ENCODE data around the gene SPO11. TPM values are rescaled to one million over a fixed set of nuclear protein-coding genes. Genes with fewer than 3 reads are reported as not detected.

SPO11 gene
- total RNA-seq, 2 experiments from 2014 or later = not detected

GRCh38 chr20:57308451-57309271 lies 20.9 kb upstream of the SPO11 start:
- H3K9me3 ChIP-seq (ENCODE audit: control insufficient read depth in 1 of 2, insufficient read depth in 1 of 2, low read length in 2 of 2) = no peaks in the 10 kb centered on the region
- no peak overlapping the region for H3K4me3 Mint-ChIP-seq
- no peaks in the 10 kb centered on the region for H3K36me3 Mint-ChIP-seq (ENCODE audit: low read depth)
- H3K27ac Mint-ChIP-seq = no peak overlapping the region
- peaks cover 5 to 9% of the 10 kb centered on the region in 2 experiments for H3K27me3 ChIP-seq (ENCODE audit: control insufficient read depth in 1 of 2, insufficient read depth in 2 of 2, low read length in 2 of 2)
- ChIA-PET CTCF (no interaction called here), POLR2A (no interaction called here)
- H3K4me3 ChIP-seq (ENCODE audit: low read length) = no peak overlapping the region
- no peaks in the 10 kb centered on the region for H3K4me1 ChIP-seq (ENCODE audit: insufficient read depth, low read length)
- no peak for TF ChIP-seq CTCF (IDR thresholded peaks at IDR 0.05)
- no peaks in the 10 kb centered on the region for H3K4me1 Mint-ChIP-seq (ENCODE audit: low read depth)
- no peak for DNase-seq
- no peak for ATAC-seq (ENCODE audit: poor library complexity)
- intact Hi-C loops (cut with DNase I, micrococcal nuclease) = no loop called here
- H3K36me3 ChIP-seq (ENCODE audit: insufficient read depth, low read length) = no peaks in the 10 kb centered on the region
- H3K27ac ChIP-seq (ENCODE audit: low read depth in 1 of 2, low read length in 2 of 2) = no peak overlapping the region
- H3K27me3 Mint-ChIP-seq = peaks cover 33% of the 10 kb centered on the region
- no peaks in the 10 kb centered on the region for H3K9me3 Mint-ChIP-seq

GRCh38 chr20:57309544-57310115 lies 20.0 kb upstream of the SPO11 start:
- Mint-ChIP-seq H3K4me1 (ENCODE audit: low read depth) (no peaks in the 10 kb centered on the region), H3K27ac (no peak overlapping the region), H3K36me3 (ENCODE audit: low read depth) (no peaks in the 10 kb centered on the region), H3K27me3 (peaks cover 33% of the 10 kb centered on the region), H3K4me3 (no peak overlapping the region), H3K9me3 (no peaks in the 10 kb centered on the region)
- Histone ChIP-seq H3K27me3 (ENCODE audit: control insufficient read depth in 1 of 2, insufficient read depth in 2 of 2, low read length in 2 of 2) (peaks cover 5 to 9% of the 10 kb centered on the region in 2 experiments), H3K36me3 (ENCODE audit: insufficient read depth, low read length) (no peaks in the 10 kb centered on the region), H3K27ac (ENCODE audit: low read depth in 1 of 2, low read length in 2 of 2) (no peak overlapping the region), H3K4me3 (ENCODE audit: low read length) (no peak overlapping the region), H3K4me1 (ENCODE audit: insufficient read depth, low read length) (no peaks in the 10 kb centered on the region), H3K9me3 (ENCODE audit: control insufficient read depth in 1 of 2, insufficient read depth in 1 of 2, low read length in 2 of 2) (no peaks in the 10 kb centered on the region)
- DNase-seq (no peak), ATAC-seq (ENCODE audit: poor library complexity) (no peak)
- intact Hi-C loops (cut with DNase I, micrococcal nuclease) = no loop called here
- no peak for TF ChIP-seq CTCF (IDR thresholded peaks at IDR 0.05)
- ChIA-PET POLR2A (no interaction called here), CTCF (no interaction called here)

GRCh38 chr20:57310821-57311514 lies 18.6 kb upstream of the SPO11 start:
- DNase-seq (no peak), ATAC-seq (ENCODE audit: poor library complexity) (no peak)
- no peak overlapping the region for H3K27ac ChIP-seq (ENCODE audit: low read depth in 1 of 2, low read length in 2 of 2)
- intact Hi-C loops (cut with DNase I, micrococcal nuclease) = no loop called here
- no peaks in the 10 kb centered on the region for H3K9me3 ChIP-seq (ENCODE audit: control insufficient read depth in 1 of 2, insufficient read depth in 1 of 2, low read length in 2 of 2)
- Mint-ChIP-seq H3K9me3 (no peaks in the 10 kb centered on the region), H3K4me3 (no peak overlapping the region), H3K27me3 (peaks cover 37% of the 10 kb centered on the region), H3K27ac (no peak overlapping the region), H3K36me3 (ENCODE audit: low read depth) (no peaks in the 10 kb centered on the region), H3K4me1 (ENCODE audit: low read depth) (no peaks in the 10 kb centered on the region)
- H3K27me3 ChIP-seq (ENCODE audit: control insufficient read depth in 1 of 2, insufficient read depth in 2 of 2, low read length in 2 of 2) = peaks cover 3 to 13% of the 10 kb centered on the region in 2 experiments
- H3K36me3 ChIP-seq (ENCODE audit: insufficient read depth, low read length) = no peaks in the 10 kb centered on the region
- POLR2A ChIA-PET = no interaction called here
- no peak for TF ChIP-seq CTCF (IDR thresholded peaks at IDR 0.05)
- H3K4me3 ChIP-seq (ENCODE audit: low read length) = no peak overlapping the region
- H3K4me1 ChIP-seq (ENCODE audit: insufficient read depth, low read length) = no peaks in the 10 kb centered on the region
- CTCF ChIA-PET = no interaction called here

Measured in CD4-positive, alpha-beta T cell (primary cell).